ENCODE results near the gene OLFM2.

OLFM2 gene

GRCh38 chr19:9917321-9917720 is 19.0 kb downstream of the OLFM2 start:
- DNase-seq (ENCODE audit: low read depth, low spot score) = no peak
- Histone ChIP-seq H3K27ac (peak overlapping the region; percentile 88), H3K9me3 (ENCODE audit: low read depth, low read length) (no peaks in the 10 kb centered on the region), H3K36me3 (ENCODE audit: insufficient read depth, low read length) (peaks cover 18% of the 10 kb centered on the region; the same call in 1 of the 2 replicates), H3K4me3 (peak overlapping the region; percentile 26; the same call in 1 of the 2 replicates), H3K9ac (ENCODE audit: insufficient read length) (no peak overlapping the region)
- 0 out of 2 replicates have a peak, but pooled peaks have one; percentile 35 for TF ChIP-seq POLR2AphosphoS5 (IDR thresholded peaks at IDR 0.05; ENCODE audit: borderline replicate concordance, low read depth, low read length)
- no peak for TF ChIP-seq EZH2 (IDR thresholded peaks at IDR 0.05)

- H3K4me3 ChIP-seq = no peak overlapping the region
- peak overlapping the region; percentile 88 for H3K27ac ChIP-seq
- no peak for DNase-seq (ENCODE audit: low read depth, low spot score)
- TF ChIP-seq EZH2 (IDR thresholded peaks at IDR 0.05) = no peak
- TF ChIP-seq FOXP2 (optimal IDR thresholded peaks at IDR 0.05; ENCODE audit: control extremely low read depth, extremely low read length, insufficient read depth) = no peak
- no peak for TF ChIP-seq POLR2AphosphoS5 (IDR thresholded peaks at IDR 0.05; ENCODE audit: borderline replicate concordance, low read depth, low read length)
- H3K9me3 ChIP-seq (ENCODE audit: low read depth, low read length) = no peaks in the 10 kb centered on the region
- H3K9ac ChIP-seq (ENCODE audit: insufficient read length) = no peak overlapping the region
- H3K36me3 ChIP-seq (ENCODE audit: insufficient read depth, low read length) = peaks cover 12% of the 10 kb centered on the region; the same call in 1 of the 2 replicates
Observed at GRCh38 chr19:9916719-9917118, 19.6 kb downstream of the OLFM2 start.

- no peak for DNase-seq (ENCODE audit: low read depth, low spot score)
- peak overlapping the region; percentile 80 for H3K4me3 ChIP-seq
- TF ChIP-seq EZH2 (IDR thresholded peaks at IDR 0.05) (no peak), POLR2AphosphoS5 (IDR thresholded peaks at IDR 0.05; ENCODE audit: borderline replicate concordance, low read depth, low read length) (no peak), FOXP2 (optimal IDR thresholded peaks at IDR 0.05; ENCODE audit: control extremely low read depth, extremely low read length, insufficient read depth) (no peak)
- peaks cover 15% of the 10 kb centered on the region for H3K36me3 ChIP-seq (ENCODE audit: insufficient read depth, low read length)
- H3K27ac ChIP-seq = peak overlapping the region; percentile 79
- peak overlapping the region; percentile 71 for H3K9ac ChIP-seq (ENCODE audit: insufficient read length)
- no peaks in the 10 kb centered on the region for H3K9me3 ChIP-seq (ENCODE audit: low read depth, low read length)
Observed at GRCh38 chr19:9914315-9915207, 21.8 kb downstream of the OLFM2 start.

- TF ChIP-seq POLR2AphosphoS5 (IDR thresholded peaks at IDR 0.05; ENCODE audit: borderline replicate concordance, low read depth, low read length) (no peak), EZH2 (IDR thresholded peaks at IDR 0.05) (no peak), FOXP2 (optimal IDR thresholded peaks at IDR 0.05; ENCODE audit: control extremely low read depth, extremely low read length, insufficient read depth) (no peak)
- Histone ChIP-seq H3K36me3 (ENCODE audit: insufficient read depth, low read length) (peaks cover 21% of the 10 kb centered on the region), H3K9me3 (ENCODE audit: low read depth, low read length) (no peaks in the 10 kb centered on the region), H3K4me3 (peak overlapping the region; percentile 80), H3K9ac (ENCODE audit: insufficient read length) (peak overlapping the region; percentile 71), H3K27ac (peak overlapping the region; percentile 79)
- DNase-seq (ENCODE audit: low read depth, low spot score) = no peak
Observed at GRCh38 chr19:9914001-9914314, 22.4 kb downstream of the OLFM2 start.

GRCh38 chr19:9913237-9914000 is 22.9 kb downstream of the OLFM2 start:
- H3K9me3 ChIP-seq (ENCODE audit: low read depth, low read length) = no peaks in the 10 kb centered on the region
- TF ChIP-seq EZH2 (IDR thresholded peaks at IDR 0.05) (no peak), FOXP2 (optimal IDR thresholded peaks at IDR 0.05; ENCODE audit: control extremely low read depth, extremely low read length, insufficient read depth) (no peak), POLR2AphosphoS5 (IDR thresholded peaks at IDR 0.05; ENCODE audit: borderline replicate concordance, low read depth, low read length) (no peak)
- DNase-seq (ENCODE audit: low read depth, low spot score) = no peak
- peak overlapping the region; percentile 80 for H3K4me3 ChIP-seq
- peak overlapping the region; percentile 79 for H3K9ac ChIP-seq (ENCODE audit: insufficient read length)
- peak overlapping the region; percentile 55 for H3K27ac ChIP-seq
- H3K36me3 ChIP-seq (ENCODE audit: insufficient read depth, low read length) = peaks cover 23% of the 10 kb centered on the region

GRCh38 chr19:9912551-9913236 is 23.6 kb downstream of the OLFM2 start:
- H3K36me3 ChIP-seq (ENCODE audit: insufficient read depth, low read length) = peaks cover 23% of the 10 kb centered on the region
- peak overlapping the region; percentile 80 for H3K4me3 ChIP-seq
- TF ChIP-seq POLR2AphosphoS5 (IDR thresholded peaks at IDR 0.05; ENCODE audit: borderline replicate concordance, low read depth, low read length) = no peak
- no peak for TF ChIP-seq EZH2 (IDR thresholded peaks at IDR 0.05)
- no peak for TF ChIP-seq FOXP2 (optimal IDR thresholded peaks at IDR 0.05; ENCODE audit: control extremely low read depth, extremely low read length, insufficient read depth)
- no peaks in the 10 kb centered on the region for H3K9me3 ChIP-seq (ENCODE audit: low read depth, low read length)
- DNase-seq (ENCODE audit: low read depth, low spot score) = no peak
- peak overlapping the region; percentile 55 for H3K27ac ChIP-seq
- peak overlapping the region; percentile 79 for H3K9ac ChIP-seq (ENCODE audit: insufficient read length)

- Histone ChIP-seq H3K36me3 (ENCODE audit: insufficient read depth, low read length) (peaks cover 26% of the 10 kb centered on the region), H3K27ac (0 out of 2 replicates have a peak overlapping the region, but pooled peaks have one; percentile 55), H3K9me3 (ENCODE audit: low read depth, low read length) (no peaks in the 10 kb centered on the region), H3K9ac (ENCODE audit: insufficient read length) (peak overlapping the region; percentile 79), H3K4me3 (peak overlapping the region; percentile 80)
- no peak for TF ChIP-seq FOXP2 (optimal IDR thresholded peaks at IDR 0.05; ENCODE audit: control extremely low read depth, extremely low read length, insufficient read depth)
- TF ChIP-seq EZH2 (IDR thresholded peaks at IDR 0.05) = no peak
- TF ChIP-seq POLR2AphosphoS5 (IDR thresholded peaks at IDR 0.05; ENCODE audit: borderline replicate concordance, low read depth, low read length) = no peak
- no peak for DNase-seq (ENCODE audit: low read depth, low spot score)
Observed at GRCh38 chr19:9911524-9912185, 24.7 kb downstream of the OLFM2 start.
